Caco-2 (cell line): Measurements from ENCODE around the gene CNOT1. TPM values are rescaled to one million over a fixed set of nuclear protein-coding genes. Genes with fewer than 3 reads are reported as not detected.
A peak's percentile ranks its signal among the peaks of the same experiment; 100 is the strongest.
"Not testable (repeated sequence)": the region's sequence is repeated elsewhere in the genome, so short reads cannot be mapped to it uniquely, and the experiment has no call there.

Source experiments
- BruUV-seq: library from RNA; stranded (reverse); fragments of 400-500 nt; replicated peaks from 2 replicates; lab custom pipeline; 2021; lab: Mats Ljungman, UMichigan
- CTCF ChIA-PET: fragments of 300-600 bp; sonication (Branson Sonifier 250); formaldehyde crosslinking; loops from one replicate; lab custom pipeline; 2022; ENCODE audit warnings: antibody characterized with exemption; lab: Charles Lee
- POLR2A ChIA-PET: fragments of 300-600 bp; sonication (Branson Sonifier 250); formaldehyde crosslinking; loops from one replicate; lab custom pipeline; 2022; ENCODE audit warnings: antibody characterized with exemption; lab: Charles Lee
- DNase-seq, 2 experiments: peaks; one replicate each; pipeline versions ENCODE4 v3.0.0 to v3.0.0-alpha.2; 2020 to 2022
- H3K27me3 ChIP-seq: replicated peaks from 2 replicates; pipeline ENCODE4 v1.6.0; 2011; ENCODE audit warnings: low read length; ENCODE audit not compliant: control insufficient read depth, insufficient read depth
- H3K36me3 ChIP-seq: 2 replicates; pipeline ENCODE4 v1.5.1; 2011; ENCODE audit warnings: low read length; ENCODE audit not compliant: control insufficient read depth, insufficient read depth
- H3K4me1 ChIP-seq: fragments of 250-450 bp; sonication (Bioruptor Pico); 2 replicates; pipeline ENCODE4 v1.5.1; 2020; ENCODE audit warnings: mild to moderate bottlenecking
- H3K4me3 ChIP-seq: 2 replicates; pipeline ENCODE4 v1.5.1; 2011; ENCODE audit warnings: low read depth, mild to moderate bottlenecking, control low read depth, low read length
- H3K9me3 ChIP-seq: fragments of 250-450 bp; sonication (Bioruptor Pico); 2 replicates; pipeline ENCODE4 v1.5.1; 2020; ENCODE audit warnings: mild to moderate bottlenecking, moderate library complexity
- H3K27ac Mint-ChIP-seq: one replicate; pipeline ENCODE4 v1.8.0; 2022; ENCODE audit warnings: mixed read lengths; ENCODE audit not compliant: unreplicated experiment
- H3K27me3 Mint-ChIP-seq: one replicate; pipeline ENCODE4 v1.8.0; 2022; ENCODE audit warnings: mixed read lengths; ENCODE audit not compliant: insufficient read depth, unreplicated experiment
- H3K36me3 Mint-ChIP-seq: one replicate; pipeline ENCODE4 v1.8.0; 2022; ENCODE audit warnings: mild to moderate bottlenecking, mixed read lengths; ENCODE audit not compliant: insufficient read depth, unreplicated experiment
- H3K4me1 Mint-ChIP-seq: one replicate; pipeline ENCODE4 v1.8.0; 2022; ENCODE audit warnings: low read depth, mixed read lengths; ENCODE audit not compliant: unreplicated experiment
- H3K4me3 Mint-ChIP-seq: one replicate; pipeline ENCODE4 v1.8.0; 2022; ENCODE audit warnings: mild to moderate bottlenecking, moderate library complexity, mixed read lengths; ENCODE audit not compliant: unreplicated experiment
- H3K9me3 Mint-ChIP-seq: one replicate; pipeline ENCODE4 v1.8.0; 2022; ENCODE audit warnings: mixed read lengths; ENCODE audit not compliant: unreplicated experiment
- intact Hi-C: fragments of 100-400 bp; cut with micrococcal nuclease; formaldehyde crosslinking; loops from one replicate; pipeline ENCODE4 v1.10.0; 2022; ENCODE audit not compliant: unreplicated experiment
- total RNA-seq: library from RNA; stranded (reverse); gene quantifications from 2 replicates; pipeline ENCODE4 v1.2.3, GENCODE V29; 2022
- TF ChIP-seq, protein P1 (sequence below), 2 experiments: fragments of 200-600 bp in 1 of 2; IDR thresholded peaks; 1 replicate in 1 of 2; 2 replicates in 1 of 2; pipeline versions ENCODE4 v1.5.1 to v1.8.0; 2011 to 2022; ENCODE audit warnings: antibody characterized with exemption in 1 of 2, control low read depth in 1 of 2, inconsistent platforms in 1 of 2, low read depth in 1 of 2, low read length in 1 of 2, mild to moderate bottlenecking in 1 of 2, moderate library complexity in 1 of 2; ENCODE audit not compliant: insufficient read depth in 1 of 2, severe bottlenecking in 1 of 2, unreplicated experiment in 1 of 2

CNOT1 gene
- total RNA-seq, 1 experiment from 2014 or later = 413 TPM

DNA sequence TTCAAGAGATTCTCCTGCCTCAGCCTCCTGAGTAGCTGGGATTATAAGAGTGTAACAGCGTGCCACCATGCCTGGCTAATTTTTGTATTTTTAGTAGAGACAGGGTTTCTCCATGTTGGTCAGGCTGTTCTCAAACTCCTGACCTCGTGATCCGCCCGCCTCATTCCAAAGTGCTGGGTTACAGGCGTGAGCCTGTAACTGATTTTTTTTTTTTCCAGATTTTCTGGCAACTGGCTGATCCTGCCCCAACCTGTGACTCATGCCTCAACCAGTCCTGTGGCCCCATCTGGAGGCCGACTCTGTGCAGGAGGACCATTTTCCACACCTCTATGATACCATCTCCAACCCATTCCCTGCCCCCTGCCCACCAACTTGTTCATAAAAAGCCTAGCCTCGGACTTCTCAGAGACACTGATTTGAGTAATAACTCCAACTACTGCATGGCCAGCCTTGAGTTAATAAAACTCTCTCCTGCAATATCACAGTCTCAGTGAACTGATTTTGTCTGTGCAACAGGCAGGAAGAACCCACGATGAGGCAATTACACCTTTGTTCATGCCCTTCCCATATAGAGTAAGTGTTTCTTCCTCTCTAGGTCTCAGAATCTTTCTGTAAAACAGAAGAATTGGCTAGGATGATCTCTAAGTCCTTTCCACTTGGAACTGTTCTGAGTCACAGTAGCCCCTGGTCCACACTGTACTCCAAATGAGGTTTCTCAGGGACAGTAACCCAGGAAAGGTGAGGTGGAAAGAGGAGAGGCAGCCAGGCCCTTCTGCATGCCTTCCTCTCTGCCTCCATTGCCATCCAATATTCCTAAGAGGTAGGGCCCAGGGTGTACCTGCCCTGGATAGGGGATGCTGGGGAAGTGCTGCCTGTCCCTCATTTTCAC is 8.8 kb upstream of the CNOT1 start:
- CTCF ChIA-PET = interaction anchor here (1.0 to 1.9 kb wide), 3 partner anchors 23 to 118 kb away, joined by 6 to 12 read pairs (median 10); no protein-coding TSS in a partner anchor
- Histone ChIP-seq H3K36me3 (no peaks in the 10 kb centered on the region), H3K9me3 (no peaks in the 10 kb centered on the region), H3K4me3 (no peak overlapping the region), H3K27me3 (no peaks in the 10 kb centered on the region), H3K4me1 (peaks cover 30% of the 10 kb centered on the region)
- intact Hi-C loops = loop anchor here (1.0 kb wide), 4 partner anchors 23 to 299 kb away; partner anchors contain the start of gene SETD6
- BruUV-seq = no TSS peak
- peak; percentile 86 to 87 for DNase-seq
- H3K27me3 Mint-ChIP-seq = no peaks in the 10 kb centered on the region
- peak overlapping the region; percentile 73 for H3K27ac Mint-ChIP-seq
- H3K9me3 Mint-ChIP-seq = no peaks in the 10 kb centered on the region
- TF ChIP-seq, protein P1, sequence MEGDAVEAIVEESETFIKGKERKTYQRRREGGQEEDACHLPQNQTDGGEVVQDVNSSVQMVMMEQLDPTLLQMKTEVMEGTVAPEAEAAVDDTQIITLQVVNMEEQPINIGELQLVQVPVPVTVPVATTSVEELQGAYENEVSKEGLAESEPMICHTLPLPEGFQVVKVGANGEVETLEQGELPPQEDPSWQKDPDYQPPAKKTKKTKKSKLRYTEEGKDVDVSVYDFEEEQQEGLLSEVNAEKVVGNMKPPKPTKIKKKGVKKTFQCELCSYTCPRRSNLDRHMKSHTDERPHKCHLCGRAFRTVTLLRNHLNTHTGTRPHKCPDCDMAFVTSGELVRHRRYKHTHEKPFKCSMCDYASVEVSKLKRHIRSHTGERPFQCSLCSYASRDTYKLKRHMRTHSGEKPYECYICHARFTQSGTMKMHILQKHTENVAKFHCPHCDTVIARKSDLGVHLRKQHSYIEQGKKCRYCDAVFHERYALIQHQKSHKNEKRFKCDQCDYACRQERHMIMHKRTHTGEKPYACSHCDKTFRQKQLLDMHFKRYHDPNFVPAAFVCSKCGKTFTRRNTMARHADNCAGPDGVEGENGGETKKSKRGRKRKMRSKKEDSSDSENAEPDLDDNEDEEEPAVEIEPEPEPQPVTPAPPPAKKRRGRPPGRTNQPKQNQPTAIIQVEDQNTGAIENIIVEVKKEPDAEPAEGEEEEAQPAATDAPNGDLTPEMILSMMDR (IDR thresholded peaks at IDR 0.05; ENCODE audit: insufficient read depth in 1 of 2, low read depth in 1 of 2, low read length in 1 of 2, severe bottlenecking in 1 of 2, unreplicated experiment in 1 of 2) = peak; percentile 49 to 83
- peaks cover 8% of the 10 kb centered on the region for H3K36me3 Mint-ChIP-seq
- POLR2A ChIA-PET = interaction anchor here (0.6 kb wide), 1 partner anchor 27 kb away, joined by 3 read pairs; no protein-coding TSS in a partner anchor
- H3K4me1 Mint-ChIP-seq = peaks cover 30% of the 10 kb centered on the region
- peak overlapping the region; percentile 6 for H3K4me3 Mint-ChIP-seq

DNA sequence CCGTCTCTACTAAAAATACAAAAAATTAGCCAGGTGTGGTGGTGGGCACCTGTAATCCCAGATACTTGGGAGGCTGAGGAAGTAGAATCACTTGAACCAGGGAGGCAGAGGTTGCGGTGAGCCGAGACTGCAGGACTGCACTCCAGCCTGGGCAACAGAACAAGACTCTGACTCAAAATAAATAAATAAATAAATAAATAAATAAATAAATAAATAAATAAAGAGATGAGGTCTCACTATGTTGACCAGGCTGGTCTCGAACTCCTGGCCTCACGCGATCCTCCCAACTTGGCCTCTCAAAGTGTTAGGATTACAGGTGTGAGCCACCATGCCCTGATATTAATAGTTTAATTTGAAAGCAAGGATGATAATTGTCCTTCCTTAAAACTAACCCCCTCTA is 7.4 kb upstream of the CNOT1 start:
- H3K27me3 Mint-ChIP-seq, H3K9me3 Mint-ChIP-seq, H3K9me3 ChIP-seq, H3K4me3 Mint-ChIP-seq, DNase-seq, H3K27me3 ChIP-seq, H3K27ac Mint-ChIP-seq, H3K4me3 ChIP-seq, H3K36me3 ChIP-seq, POLR2A ChIA-PET, intact Hi-C loops, BruUV-seq: not testable (repeated sequence)
- Mint-ChIP-seq H3K36me3 (peaks cover 12% of the 10 kb centered on the region), H3K4me1 (peaks cover 30% of the 10 kb centered on the region)
- CTCF ChIA-PET = interaction anchor here (1.9 kb wide), 1 partner anchor 24 kb away, joined by 10 read pairs; no protein-coding TSS in a partner anchor
- peaks cover 30% of the 10 kb centered on the region for H3K4me1 ChIP-seq

DNA sequence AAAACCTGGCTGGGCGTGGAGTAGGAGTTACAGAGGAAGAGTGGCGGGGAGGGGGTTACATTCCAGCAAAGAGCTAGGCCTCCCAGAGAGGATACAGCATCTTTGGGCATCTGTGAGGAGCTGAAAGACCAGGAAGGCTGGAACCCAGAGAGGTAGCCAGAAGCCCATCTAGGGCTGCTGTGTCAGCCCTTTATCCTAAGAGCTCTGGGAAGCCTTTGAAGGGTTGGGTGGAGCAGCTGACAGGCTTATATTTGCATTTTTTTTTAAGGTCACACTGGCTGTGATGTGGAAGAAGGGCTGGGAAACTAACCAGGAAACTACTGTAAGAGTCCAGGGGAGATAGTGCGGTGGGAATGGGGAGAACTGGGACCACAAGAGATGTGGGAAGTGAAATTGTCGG is 6.8 kb upstream of the CNOT1 start:
- ChIA-PET CTCF (interaction anchor here (0.7 to 1.9 kb wide), 2 partner anchors 22 to 25 kb away, joined by 3 to 10 read pairs; no protein-coding TSS in a partner anchor), POLR2A (no interaction called here)
- no peak overlapping the region for H3K27ac Mint-ChIP-seq
- H3K4me3 ChIP-seq = no peak overlapping the region
- no peaks in the 10 kb centered on the region for H3K27me3 Mint-ChIP-seq
- intact Hi-C loops = no loop called here
- H3K36me3 ChIP-seq = no peaks in the 10 kb centered on the region
- no peak for DNase-seq
- H3K4me1 Mint-ChIP-seq = peaks cover 30% of the 10 kb centered on the region
- TF ChIP-seq, protein P1 (IDR thresholded peaks at IDR 0.05; ENCODE audit: insufficient read depth in 1 of 2, low read depth in 1 of 2, low read length in 1 of 2, severe bottlenecking in 1 of 2, unreplicated experiment in 1 of 2) = no peak
- H3K36me3 Mint-ChIP-seq = peaks cover 13% of the 10 kb centered on the region
- no peak overlapping the region for H3K4me3 Mint-ChIP-seq
- H3K9me3 Mint-ChIP-seq = no peaks in the 10 kb centered on the region
- H3K4me1 ChIP-seq = peaks cover 30% of the 10 kb centered on the region
- no TSS peak for BruUV-seq
- no peaks in the 10 kb centered on the region for H3K27me3 ChIP-seq
- H3K9me3 ChIP-seq = no peaks in the 10 kb centered on the region
